Stimulated activated naive CD8-positive, alpha-beta T cell treated with anti-CD3 and anti-CD28 coated beads, Interleukin-15, Interleukin-2, amounts not matched to agents 100 ng/mL and 50 ng/mL, for 24 hours (primary cell): Measurements from ENCODE around the gene KISS1R.

Source experiments
- H3K27ac Mint-ChIP-seq: one replicate; pipeline ENCODE4 v1.8.0; 2021; ENCODE audit warnings: mild to moderate bottlenecking, mixed read lengths
- H3K27me3 Mint-ChIP-seq: one replicate; pipeline ENCODE4 v1.8.0; 2021; ENCODE audit warnings: mixed read lengths
- H3K36me3 Mint-ChIP-seq: one replicate; pipeline ENCODE4 v1.8.0; 2021; ENCODE audit warnings: low read depth, mixed read lengths
- H3K4me1 Mint-ChIP-seq: one replicate; pipeline ENCODE4 v1.8.0; 2021; ENCODE audit warnings: low read depth, mixed read lengths
- H3K4me3 Mint-ChIP-seq: one replicate; pipeline ENCODE4 v1.8.0; 2021; ENCODE audit warnings: mild to moderate bottlenecking, mixed read lengths
- H3K9me3 Mint-ChIP-seq: one replicate; pipeline ENCODE4 v1.8.0; 2021; ENCODE audit warnings: mixed read lengths

KISS1R gene

GRCh38 chr19:931860-932647 lies 14.9 kb downstream of the KISS1R start:
- Mint-ChIP-seq H3K27ac (no peak overlapping the region), H3K36me3 (no peaks in the 10 kb centered on the region)

GRCh38 chr19:932648-933552 lies 15.8 kb downstream of the KISS1R start:
- peaks cover 4% of the 10 kb centered on the region for H3K36me3 Mint-ChIP-seq
- no peaks in the 10 kb centered on the region for H3K9me3 Mint-ChIP-seq
- H3K4me3 Mint-ChIP-seq = peak overlapping the region; percentile 25
- H3K27me3 Mint-ChIP-seq = no peaks in the 10 kb centered on the region
- peaks cover 20% of the 10 kb centered on the region for H3K4me1 Mint-ChIP-seq
- no peak overlapping the region for H3K27ac Mint-ChIP-seq

More at GRCh38 chr19:931860-932647, 14.9 kb downstream of the KISS1R start:
- no peaks in the 10 kb centered on the region for H3K9me3 Mint-ChIP-seq
- peaks cover 12% of the 10 kb centered on the region for H3K4me1 Mint-ChIP-seq
- H3K27me3 Mint-ChIP-seq = no peaks in the 10 kb centered on the region
- H3K4me3 Mint-ChIP-seq = no peak overlapping the region

GRCh38 chr19:933553-933882 lies 16.4 kb downstream of the KISS1R start:
- Mint-ChIP-seq H3K9me3 (no peaks in the 10 kb centered on the region), H3K4me3 (no peak overlapping the region)

GRCh38 chr19:934197-934840 lies 17.2 kb downstream of the KISS1R start:
- Mint-ChIP-seq H3K4me1 (peaks cover 27% of the 10 kb centered on the region), H3K9me3 (no peaks in the 10 kb centered on the region), H3K4me3 (no peak overlapping the region), H3K27me3 (no peaks in the 10 kb centered on the region), H3K27ac (no peak overlapping the region), H3K36me3 (peaks cover 4% of the 10 kb centered on the region)

More at GRCh38 chr19:933553-933882, 16.4 kb downstream of the KISS1R start:
- no peak overlapping the region for H3K27ac Mint-ChIP-seq
- H3K4me1 Mint-ChIP-seq = peaks cover 25% of the 10 kb centered on the region
- H3K27me3 Mint-ChIP-seq = no peaks in the 10 kb centered on the region
- H3K36me3 Mint-ChIP-seq = peaks cover 4% of the 10 kb centered on the region

- Mint-ChIP-seq H3K9me3 (no peaks in the 10 kb centered on the region), H3K4me3 (no peak overlapping the region), H3K4me1 (peaks cover 31% of the 10 kb centered on the region), H3K27ac (no peak overlapping the region), H3K27me3 (no peaks in the 10 kb centered on the region), H3K36me3 (peaks cover 4% of the 10 kb centered on the region)
Observed at GRCh38 chr19:934865-935479, 17.8 kb downstream of the KISS1R start.

GRCh38 chr19:936175-936546 lies 19.0 kb downstream of the KISS1R start:
- H3K27ac Mint-ChIP-seq = no peak overlapping the region

GRCh38 chr19:937259-937694 lies 20.1 kb downstream of the KISS1R start:
- peak overlapping the region; percentile 76 for H3K27ac Mint-ChIP-seq
- H3K4me3 Mint-ChIP-seq = peak overlapping the region; percentile 37
- H3K4me1 Mint-ChIP-seq = peaks cover 41% of the 10 kb centered on the region
- H3K9me3 Mint-ChIP-seq = no peaks in the 10 kb centered on the region
- H3K36me3 Mint-ChIP-seq = peaks cover 4% of the 10 kb centered on the region
- H3K27me3 Mint-ChIP-seq = peaks cover 5% of the 10 kb centered on the region

More at GRCh38 chr19:936175-936546, 19.0 kb downstream of the KISS1R start:
- no peak overlapping the region for H3K4me3 Mint-ChIP-seq
- no peaks in the 10 kb centered on the region for H3K9me3 Mint-ChIP-seq
- peaks cover 4% of the 10 kb centered on the region for H3K36me3 Mint-ChIP-seq
- peaks cover 38% of the 10 kb centered on the region for H3K4me1 Mint-ChIP-seq
- H3K27me3 Mint-ChIP-seq = no peaks in the 10 kb centered on the region

- Mint-ChIP-seq H3K27me3 (peaks cover 5% of the 10 kb centered on the region), H3K4me1 (peaks cover 34% of the 10 kb centered on the region), H3K9me3 (no peaks in the 10 kb centered on the region), H3K36me3 (peaks cover 4% of the 10 kb centered on the region), H3K27ac (no peak overlapping the region), H3K4me3 (no peak overlapping the region)
Observed at GRCh38 chr19:938233-938923, 21.2 kb downstream of the KISS1R start.

GRCh38 chr19:939439-939838 lies 22.3 kb downstream of the KISS1R start:
- H3K4me1 Mint-ChIP-seq = peaks cover 34% of the 10 kb centered on the region

GRCh38 chr19:939922-940321 lies 22.8 kb downstream of the KISS1R start:
- H3K4me1 Mint-ChIP-seq = peaks cover 34% of the 10 kb centered on the region
- peak overlapping the region; percentile 47 for H3K27ac Mint-ChIP-seq
- peaks cover 4% of the 10 kb centered on the region for H3K36me3 Mint-ChIP-seq
- no peaks in the 10 kb centered on the region for H3K9me3 Mint-ChIP-seq
- peaks cover 5% of the 10 kb centered on the region for H3K27me3 Mint-ChIP-seq
- H3K4me3 Mint-ChIP-seq = peak overlapping the region; percentile 70

More at GRCh38 chr19:939439-939838, 22.3 kb downstream of the KISS1R start:
- no peaks in the 10 kb centered on the region for H3K9me3 Mint-ChIP-seq
- peaks cover 4% of the 10 kb centered on the region for H3K36me3 Mint-ChIP-seq
- no peak overlapping the region for H3K27ac Mint-ChIP-seq
- no peak overlapping the region for H3K4me3 Mint-ChIP-seq
- peaks cover 5% of the 10 kb centered on the region for H3K27me3 Mint-ChIP-seq

- Mint-ChIP-seq H3K9me3 (no peaks in the 10 kb centered on the region), H3K4me3 (peak overlapping the region; percentile 73), H3K27me3 (peaks cover 5% of the 10 kb centered on the region), H3K36me3 (peaks cover 4% of the 10 kb centered on the region), H3K27ac (peak overlapping the region; percentile 47), H3K4me1 (peaks cover 34% of the 10 kb centered on the region)
Observed at GRCh38 chr19:940591-941291, 23.6 kb downstream of the KISS1R start.

GRCh38 chr19:941292-942132 lies 24.4 kb downstream of the KISS1R start:
- H3K36me3 Mint-ChIP-seq = peaks cover 4% of the 10 kb centered on the region
- no peaks in the 10 kb centered on the region for H3K9me3 Mint-ChIP-seq
- peaks cover 34% of the 10 kb centered on the region for H3K4me1 Mint-ChIP-seq
- peaks cover 5% of the 10 kb centered on the region for H3K27me3 Mint-ChIP-seq
- peak overlapping the region; percentile 71 for H3K27ac Mint-ChIP-seq
- peak overlapping the region; percentile 73 for H3K4me3 Mint-ChIP-seq

- peaks cover 3% of the 10 kb centered on the region for H3K36me3 Mint-ChIP-seq
- H3K4me1 Mint-ChIP-seq = peaks cover 31% of the 10 kb centered on the region
- H3K27ac Mint-ChIP-seq = no peak overlapping the region
- no peaks in the 10 kb centered on the region for H3K9me3 Mint-ChIP-seq
- H3K4me3 Mint-ChIP-seq = no peak overlapping the region
- peaks cover 5% of the 10 kb centered on the region for H3K27me3 Mint-ChIP-seq
Observed at GRCh38 chr19:942133-942645, 25.1 kb downstream of the KISS1R start.
